HG03558 (cell line): ENCODE results near the gene ADRA2B.
"Not testable (repeated sequence)": the region's sequence is repeated elsewhere in the genome, so short reads cannot be mapped to it uniquely, and the experiment has no call there.

Source experiments
- ATAC-seq: cut with Tn5 transposase; IDR thresholded peaks from one replicate; pipeline ENCODE4 v1.9.1; 2021; ENCODE audit warnings: moderate number of reproducible peaks; ENCODE audit not compliant: unreplicated experiment; ENCODE audit errors: extremely low read depth

ADRA2B gene

DNA sequence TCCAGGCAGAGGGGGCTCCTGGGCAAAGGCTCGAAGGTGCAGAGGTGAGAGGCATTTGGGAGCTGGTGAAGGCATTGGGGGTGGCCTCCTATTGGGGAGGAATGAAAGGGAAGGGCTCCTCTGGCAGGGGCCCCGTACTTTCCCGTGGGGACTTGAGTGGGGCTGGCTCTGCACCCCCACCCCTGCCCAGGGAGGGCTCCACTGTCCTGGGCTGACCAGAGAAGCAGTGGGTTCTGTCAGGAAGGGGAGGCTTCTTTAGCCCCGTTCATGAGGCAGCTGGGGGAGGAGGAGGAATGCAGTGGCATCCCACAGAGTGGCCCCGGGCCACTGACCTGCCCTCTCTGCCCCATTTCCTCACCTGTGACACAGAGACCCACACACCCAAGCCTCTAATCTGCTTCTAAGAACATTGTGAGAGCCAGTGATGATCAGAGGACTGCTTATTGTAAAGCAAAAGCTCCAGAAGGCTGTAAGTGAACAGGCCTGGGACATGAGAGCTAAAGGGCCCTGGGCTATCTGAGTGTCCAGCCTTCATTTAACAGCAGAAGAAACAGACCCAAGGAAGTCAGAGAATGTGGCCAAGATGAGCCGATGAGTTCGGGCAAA lies 43.1 kb downstream of the ADRA2B start:
- no peak for ATAC-seq

DNA sequence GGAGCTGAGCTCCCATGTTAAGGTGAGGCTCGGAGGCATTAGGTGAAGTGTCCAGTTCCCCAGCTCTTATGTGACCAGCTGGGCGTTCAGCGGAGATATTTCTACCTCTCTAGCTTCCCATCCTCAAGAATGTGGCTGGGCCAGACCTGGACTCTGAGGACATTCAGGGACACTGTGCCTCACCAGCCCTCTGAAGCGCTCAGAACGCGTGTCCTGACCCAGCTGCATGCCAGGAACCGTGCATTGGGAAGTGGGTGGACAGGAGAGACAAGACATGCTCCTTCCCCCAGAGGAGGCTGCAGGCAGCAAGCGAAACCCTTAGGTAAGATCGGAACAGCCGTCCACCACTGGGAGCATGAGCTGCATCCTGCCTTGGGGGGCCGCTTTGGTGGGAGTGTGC lies 43.6 kb downstream of the ADRA2B start:
- no peak for ATAC-seq

DNA sequence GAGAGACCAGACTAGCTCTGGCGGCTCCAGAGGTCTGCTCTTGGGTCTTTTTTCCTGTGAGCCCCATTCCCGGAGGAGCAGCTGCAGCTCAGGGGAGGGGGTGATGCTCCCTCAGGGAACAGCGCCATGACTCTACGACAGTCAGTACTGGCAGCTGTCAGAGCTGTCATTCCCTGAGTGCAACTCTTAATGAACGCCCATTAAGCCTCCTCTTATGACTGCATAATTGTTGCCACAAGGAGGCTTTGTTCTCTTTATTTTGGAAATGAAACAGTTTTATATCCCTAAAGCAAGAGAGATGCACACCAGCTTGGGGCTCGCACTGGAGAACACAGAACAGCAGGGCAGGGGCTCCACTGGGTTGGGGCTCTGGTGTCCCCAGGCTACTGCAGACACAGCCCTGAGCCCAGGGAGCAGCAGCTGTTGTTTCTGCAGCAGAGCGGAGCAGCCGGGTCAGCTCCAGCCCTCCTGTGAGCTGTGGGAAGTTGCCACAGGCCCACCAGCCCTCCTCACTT lies 44.3 kb downstream of the ADRA2B start:
- not testable (repeated sequence) for ATAC-seq

DNA sequence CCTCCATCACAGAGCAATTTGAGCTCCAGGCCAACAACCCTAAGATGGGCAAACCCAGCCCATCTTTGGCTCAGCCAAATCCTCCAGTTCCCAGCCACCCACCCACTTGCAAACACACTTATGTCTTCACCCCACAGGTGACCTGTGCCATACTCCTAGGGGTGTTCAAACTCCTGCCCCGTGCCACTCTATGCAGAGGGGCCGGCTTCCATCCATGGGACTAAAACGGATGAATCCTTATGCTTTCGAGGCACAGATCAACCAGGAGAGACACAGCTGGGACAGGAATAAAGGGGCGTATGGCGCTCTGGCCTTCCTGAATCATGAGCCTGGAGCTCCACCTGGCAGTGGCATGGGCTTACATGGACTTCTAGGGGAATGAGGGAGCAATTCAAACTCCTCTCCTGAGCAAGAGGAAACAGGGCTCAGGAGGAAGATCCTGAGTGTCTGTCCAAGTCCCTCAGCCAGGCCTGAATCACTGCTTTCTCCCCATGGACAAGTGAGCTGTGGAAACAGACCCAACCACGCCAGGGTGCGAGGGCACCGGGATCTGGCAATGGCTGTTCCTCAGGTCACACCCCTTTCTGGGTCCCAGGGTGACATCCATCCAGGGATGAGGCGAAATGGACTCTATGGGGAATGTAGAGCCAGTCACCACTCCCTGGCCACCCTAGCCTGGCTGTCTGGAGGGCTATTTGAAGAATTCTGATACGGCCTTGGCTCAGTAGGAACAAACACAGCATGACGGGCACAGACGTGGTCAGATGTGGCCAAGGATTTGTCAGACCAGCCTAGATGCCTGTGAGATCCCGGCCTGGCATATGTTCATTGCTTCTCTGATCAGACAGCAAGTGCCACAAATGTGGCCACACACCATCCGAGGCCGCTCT lies 45.0 kb downstream of the ADRA2B start:
- ATAC-seq = not testable (repeated sequence)

DNA sequence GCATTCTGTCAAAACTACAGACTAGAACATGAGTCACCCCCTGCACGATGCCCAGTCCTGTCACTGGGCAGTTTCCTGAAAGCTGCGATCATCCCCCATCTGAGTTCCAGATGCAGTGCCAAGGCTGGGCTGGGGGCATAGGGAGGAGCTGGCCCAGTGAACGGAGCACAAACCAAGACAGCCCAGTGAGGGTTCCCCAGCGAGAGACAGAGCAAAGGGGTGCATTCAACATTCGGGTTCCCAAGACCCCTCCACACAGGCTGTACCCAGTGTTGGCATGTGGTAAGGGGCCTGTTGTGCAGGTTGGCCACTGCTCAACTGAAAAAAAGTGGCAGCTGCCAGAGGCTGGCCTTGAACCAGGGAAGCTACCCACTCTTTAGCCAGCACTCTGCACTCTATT lies 46.0 kb downstream of the ADRA2B start:
- ATAC-seq = not testable (repeated sequence)

DNA sequence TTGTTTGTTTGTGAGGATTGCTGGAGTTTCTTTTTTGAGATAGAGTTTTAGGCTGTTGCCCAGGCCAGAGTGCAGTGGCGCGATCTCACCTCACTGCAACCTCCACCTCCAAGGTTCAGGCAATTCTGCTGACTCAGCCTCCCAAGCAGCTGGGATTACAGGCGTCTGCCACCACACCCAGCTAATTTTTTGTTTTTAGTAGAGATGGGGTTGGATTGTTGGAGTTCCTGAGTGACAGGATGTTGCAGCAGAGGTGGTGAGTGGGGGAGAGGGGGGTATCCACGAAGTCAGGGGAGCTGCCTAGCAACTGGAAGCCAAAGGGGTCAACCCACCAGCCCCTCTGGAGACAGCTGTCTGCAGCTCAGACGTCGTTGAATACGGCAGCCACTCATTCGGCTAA lies 46.5 kb downstream of the ADRA2B start:
- not testable (repeated sequence) for ATAC-seq

DNA sequence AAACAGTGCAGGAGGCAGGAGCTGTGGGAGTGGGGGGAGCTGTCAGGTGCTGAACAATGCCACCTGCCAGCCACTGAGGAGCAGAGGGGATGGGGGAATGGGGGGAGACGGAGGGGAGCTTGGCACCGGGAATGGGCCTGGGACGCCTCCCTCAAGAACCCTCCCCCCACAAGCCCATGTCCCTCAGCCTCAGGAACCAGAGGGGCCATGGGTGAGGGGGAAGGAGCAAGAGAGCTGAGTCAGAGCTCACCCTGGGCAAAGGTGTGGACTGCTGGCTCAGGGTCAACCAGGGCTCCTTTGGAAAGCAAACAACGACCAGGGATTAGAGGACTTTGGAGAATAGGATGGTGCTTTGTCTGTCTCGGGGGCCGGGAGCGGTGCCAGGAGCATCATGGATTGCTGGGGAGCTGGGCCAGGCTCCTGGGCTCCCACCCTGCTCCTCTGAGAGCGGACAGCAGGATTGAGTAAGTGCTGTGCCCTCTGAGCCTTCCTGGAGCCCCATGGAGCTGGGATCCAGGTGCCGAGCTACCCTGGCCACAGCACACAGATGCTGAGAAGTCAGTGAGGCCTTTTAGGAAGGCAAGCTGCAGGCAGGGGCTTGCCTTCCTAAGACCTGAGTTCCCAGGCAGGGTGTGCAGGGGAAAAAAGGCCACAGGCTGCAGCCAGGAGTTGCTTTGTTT lies 48.3 kb downstream of the ADRA2B start:
- ATAC-seq = not testable (repeated sequence)

DNA sequence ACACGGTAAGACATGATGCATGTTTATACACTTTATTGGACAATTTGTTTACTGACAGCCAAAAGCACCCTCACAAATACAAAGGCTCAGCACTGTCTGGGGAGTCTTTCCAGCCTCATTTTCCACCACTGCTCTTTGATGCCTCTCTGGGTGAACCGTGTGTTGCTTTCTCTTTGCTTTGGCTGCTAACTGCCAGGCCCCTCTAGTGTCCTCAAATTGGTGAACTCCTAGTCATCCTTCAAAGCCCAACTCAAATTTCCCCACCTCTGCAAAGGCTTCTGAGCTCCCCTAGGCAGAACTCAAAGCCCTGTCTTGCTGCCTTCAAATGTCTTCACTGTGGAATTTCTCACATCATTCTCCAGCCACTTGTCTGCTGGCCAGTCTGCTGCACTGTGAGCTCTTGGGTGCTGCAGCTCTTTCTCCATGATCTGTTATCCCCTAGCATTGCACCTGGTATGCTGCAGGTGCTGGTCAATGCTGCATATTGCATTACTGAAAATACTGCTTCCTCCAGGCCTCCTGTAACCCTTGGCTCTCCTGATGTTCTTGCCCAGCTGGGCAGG lies 49.2 kb downstream of the ADRA2B start:
- not testable (repeated sequence) for ATAC-seq

DNA sequence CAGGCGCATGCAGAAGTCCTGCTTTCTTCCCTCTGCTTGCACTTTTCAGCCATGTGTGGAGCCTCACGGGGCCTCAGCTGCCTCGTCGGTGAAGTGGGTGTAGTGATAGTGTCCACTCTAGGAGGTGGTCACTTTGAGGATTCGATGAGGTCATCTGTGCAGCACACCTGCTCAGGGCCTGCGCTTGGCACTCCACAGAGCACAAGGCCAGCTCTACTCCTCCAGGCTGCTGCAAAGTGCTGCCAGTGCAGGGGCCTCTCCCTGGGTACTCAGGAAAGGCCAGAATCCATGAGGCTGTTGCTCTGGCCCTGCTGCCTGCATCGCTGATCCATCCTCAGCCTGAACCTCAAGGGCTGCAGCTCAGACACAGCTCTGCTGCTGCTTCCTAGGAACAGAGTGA lies 49.9 kb downstream of the ADRA2B start:
- not testable (repeated sequence) for ATAC-seq

DNA sequence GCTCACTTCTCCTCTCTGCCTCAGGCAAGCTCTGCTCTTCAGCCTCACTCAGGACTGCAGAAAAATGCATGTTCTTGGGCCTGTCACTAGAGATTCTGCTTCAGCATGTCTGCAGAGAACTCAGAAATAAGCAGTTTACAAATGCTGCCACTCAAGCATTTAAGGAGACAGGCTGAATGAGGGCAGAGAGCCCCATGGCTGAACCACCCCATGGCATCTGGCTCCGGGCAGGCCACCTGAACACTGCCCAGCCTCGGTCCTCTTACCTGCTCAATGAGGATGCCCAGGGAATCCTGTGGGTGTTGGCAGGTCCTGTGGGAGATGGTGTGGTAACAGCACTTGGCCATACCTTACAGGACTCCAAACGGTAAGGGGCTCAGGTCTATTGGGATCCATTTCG lies 50.4 kb downstream of the ADRA2B start:
- ATAC-seq = not testable (repeated sequence)

DNA sequence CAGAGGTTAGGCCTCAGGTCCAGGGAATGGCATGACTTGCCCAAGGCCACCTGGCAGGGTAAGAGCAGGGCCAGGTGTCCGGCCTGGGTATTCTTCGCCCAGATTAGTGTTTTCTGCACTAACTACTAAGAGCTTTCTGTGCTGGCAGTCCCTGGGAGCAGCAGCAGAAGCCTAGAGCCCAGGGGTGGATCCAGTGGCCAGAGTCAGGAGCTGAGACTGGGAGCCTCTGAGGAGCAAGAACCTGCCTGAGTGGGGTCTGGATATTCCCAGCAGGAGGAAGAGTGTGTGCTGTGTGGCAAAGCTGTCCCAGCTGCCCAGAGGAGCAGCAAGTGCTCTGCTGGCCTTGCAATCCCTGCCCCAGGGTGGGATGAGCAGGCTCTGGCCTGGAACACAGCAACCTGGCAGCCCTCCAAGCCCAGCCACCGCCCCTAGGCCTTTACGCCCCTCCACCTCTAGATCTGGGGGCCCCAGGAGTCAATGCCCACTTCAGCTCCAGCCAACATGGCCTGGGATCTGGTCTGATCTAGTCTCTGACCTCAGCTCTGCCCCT lies 50.9 kb downstream of the ADRA2B start:
- no peak for ATAC-seq

DNA sequence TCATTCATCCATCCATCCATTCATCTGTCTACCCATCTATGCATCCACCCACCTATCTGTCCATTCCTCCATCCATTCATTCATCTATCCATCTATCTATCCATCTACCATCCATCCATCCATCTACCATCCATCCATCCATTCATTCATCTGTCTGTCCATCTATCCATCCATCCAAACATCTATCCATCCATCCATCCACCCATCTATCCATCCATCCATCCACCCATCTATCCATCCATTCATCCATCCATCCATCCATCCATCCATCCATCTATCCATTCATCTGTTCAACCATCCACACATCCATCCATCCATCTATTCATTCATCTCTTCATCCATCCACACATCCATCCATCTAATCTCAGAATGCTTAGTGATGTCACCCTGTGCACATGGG lies 51.6 kb downstream of the ADRA2B start:
- not testable (repeated sequence) for ATAC-seq

DNA sequence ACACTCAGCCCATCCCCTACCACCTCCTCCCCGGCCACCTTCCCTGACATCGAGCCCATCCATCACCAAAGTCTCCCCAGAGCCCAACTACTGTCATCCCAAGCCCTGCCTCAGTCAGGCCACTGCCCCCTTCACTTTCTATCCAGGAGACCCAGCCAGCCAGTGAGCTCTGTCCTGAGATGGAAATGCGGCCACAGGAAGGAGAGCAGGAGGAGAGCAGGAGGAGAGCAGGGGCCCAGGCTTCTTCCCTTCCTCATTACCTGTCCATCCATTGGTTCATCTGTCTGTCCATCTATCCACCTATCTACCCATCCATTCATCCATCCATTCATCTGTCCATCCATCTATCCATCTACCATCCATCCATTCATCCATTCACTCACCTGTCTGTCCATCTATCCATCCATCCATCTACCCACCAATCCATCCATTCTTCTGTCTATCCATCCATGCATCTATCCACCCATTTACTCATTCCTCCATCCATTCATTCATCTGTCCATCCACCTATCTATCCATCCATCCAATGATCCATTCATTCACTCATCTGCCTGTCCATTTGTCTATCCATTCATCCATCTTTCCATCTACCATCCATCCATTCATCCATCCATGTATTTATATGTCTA lies 52.2 kb downstream of the ADRA2B start:
- not testable (repeated sequence) for ATAC-seq

DNA sequence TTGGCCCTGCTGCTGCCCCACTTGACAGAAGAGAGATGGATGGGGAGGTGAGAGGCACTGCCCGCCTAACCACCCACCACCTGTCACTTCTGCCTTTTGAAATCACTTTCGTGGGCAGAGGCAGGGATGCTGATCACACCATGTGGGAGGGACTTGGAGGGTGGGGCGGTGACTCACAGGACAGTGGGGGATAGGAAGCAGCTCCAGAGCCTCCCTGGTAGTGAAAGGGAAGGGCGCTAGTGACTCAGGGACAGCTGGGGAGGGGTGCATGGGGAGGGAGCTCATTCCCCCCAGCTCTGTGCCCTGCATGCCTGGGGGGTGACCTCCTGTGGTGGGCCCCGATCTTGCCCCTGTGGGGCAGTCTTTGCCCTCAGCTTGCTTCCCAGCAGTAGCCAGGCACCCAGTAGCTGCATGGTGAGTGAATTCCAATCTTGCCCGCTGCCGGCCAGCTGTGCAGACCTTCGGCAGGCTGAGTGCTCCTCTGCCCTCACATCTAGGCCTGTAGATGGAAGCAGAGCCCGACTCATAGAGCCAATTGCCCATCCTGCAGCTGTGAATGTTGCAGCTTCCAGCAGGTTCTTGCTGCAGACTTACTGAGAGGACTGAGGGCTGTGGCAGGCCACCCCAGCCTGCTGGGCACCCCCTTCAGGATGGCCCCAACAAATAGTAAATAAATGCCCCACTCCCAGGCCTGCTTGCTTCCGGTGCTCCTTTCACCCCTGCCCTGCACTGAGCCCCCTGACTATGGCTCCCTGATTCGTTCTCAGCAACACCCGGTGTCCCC lies 53.1 kb downstream of the ADRA2B start:
- not testable (repeated sequence) for ATAC-seq
